ENCODE measurements around the gene MAP3K12.

DNA sequence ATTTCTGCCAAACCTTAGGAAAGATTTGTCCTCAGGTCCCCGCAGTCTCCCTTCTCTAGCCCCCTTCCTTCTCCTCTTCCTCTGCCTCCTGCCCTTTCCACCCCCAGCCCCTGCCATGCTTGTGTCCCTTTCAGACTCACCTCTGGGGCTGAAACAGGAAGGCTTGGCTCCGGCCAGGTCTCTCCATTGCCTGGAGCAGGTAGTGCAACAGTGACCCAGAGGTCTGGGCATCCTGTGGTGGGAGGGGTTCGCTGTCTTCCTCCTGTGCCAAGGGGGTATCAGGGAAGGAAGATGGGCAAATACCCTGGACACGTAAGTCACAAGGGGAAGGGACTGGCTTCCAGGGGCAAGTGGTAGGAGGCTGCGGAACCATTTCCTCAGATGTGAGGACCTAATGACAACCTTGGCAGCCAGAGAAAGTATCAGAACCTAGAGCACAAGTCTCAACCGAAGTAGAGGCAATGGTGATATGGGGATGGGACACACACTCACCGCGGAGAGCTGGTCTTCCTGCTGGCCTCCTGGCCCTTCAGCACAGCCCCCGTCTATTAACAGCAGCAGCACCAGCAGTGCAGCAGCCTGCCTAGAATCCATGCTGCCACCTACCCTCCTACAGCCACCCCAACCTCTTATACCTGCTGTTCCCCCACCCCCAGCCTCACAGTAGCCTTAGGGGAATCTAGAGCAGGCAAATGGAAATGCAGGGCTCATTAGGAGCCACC, 7.8 kb upstream of the MAP3K12 start, which contains the start of gene NPFF:
- TF ChIP-seq POLR2AphosphoS5 (IDR thresholded peaks at IDR 0.05) = no peak
- no peak for TF ChIP-seq POLR2A (IDR thresholded peaks at IDR 0.05)
- no peak for TF ChIP-seq CTCF (IDR thresholded peaks at IDR 0.05)
